ENCODE results near the gene PSMG3. TPM values are rescaled to one million over a fixed set of nuclear protein-coding genes. Genes with fewer than 3 reads are reported as not detected.

Gene PSMG3
- polyA plus RNA-seq, 2 of the 4 experiments (the other 2 are of a cell fraction): 75.9 to 89.3 TPM

DNA sequence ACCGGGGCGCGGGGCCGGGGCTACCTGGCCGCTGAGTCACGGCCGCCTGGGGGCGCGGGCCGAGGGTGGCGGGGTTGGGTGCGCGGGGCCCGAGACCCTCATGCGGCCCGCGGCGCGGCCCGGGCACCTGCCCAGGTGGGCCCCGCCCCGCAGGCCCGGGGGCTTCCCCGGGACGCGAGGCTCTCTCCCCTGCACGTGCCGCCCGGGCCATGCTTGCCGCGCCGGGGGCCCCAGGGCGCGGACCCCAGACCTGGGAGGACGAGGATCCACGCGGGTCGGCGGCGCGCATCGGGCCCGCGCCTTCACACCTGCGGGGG lies 38.9 kb downstream of the PSMG3 start:
- TF ChIP-seq, protein P1, sequence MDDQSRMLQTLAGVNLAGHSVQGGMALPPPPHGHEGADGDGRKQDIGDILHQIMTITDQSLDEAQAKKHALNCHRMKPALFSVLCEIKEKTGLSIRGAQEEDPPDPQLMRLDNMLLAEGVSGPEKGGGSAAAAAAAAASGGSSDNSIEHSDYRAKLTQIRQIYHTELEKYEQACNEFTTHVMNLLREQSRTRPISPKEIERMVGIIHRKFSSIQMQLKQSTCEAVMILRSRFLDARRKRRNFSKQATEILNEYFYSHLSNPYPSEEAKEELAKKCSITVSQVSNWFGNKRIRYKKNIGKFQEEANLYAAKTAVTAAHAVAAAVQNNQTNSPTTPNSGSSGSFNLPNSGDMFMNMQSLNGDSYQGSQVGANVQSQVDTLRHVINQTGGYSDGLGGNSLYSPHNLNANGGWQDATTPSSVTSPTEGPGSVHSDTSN (IDR thresholded peaks at IDR 0.05): no peak
- TF ChIP-seq, protein P2, sequence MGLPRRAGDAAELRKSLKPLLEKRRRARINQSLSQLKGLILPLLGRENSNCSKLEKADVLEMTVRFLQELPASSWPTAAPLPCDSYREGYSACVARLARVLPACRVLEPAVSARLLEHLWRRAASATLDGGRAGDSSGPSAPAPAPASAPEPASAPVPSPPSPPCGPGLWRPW (IDR thresholded peaks at IDR 0.05): no peak
- TF ChIP-seq HEYL (CRISPR knock-in tag; IDR thresholded peaks at IDR 0.05) (no peak), RNF2 (IDR thresholded peaks at IDR 0.05; ENCODE audit: borderline replicate concordance, low read depth) (no peak), MYC (IDR thresholded peaks at IDR 0.05; ENCODE audit: borderline replicate concordance, low read length) (no peak; the same call in 1 of the 2 replicates), ZC3H11A (IDR thresholded peaks at IDR 0.05) (no peak), NFE2L2 (conservative IDR thresholded peaks at IDR 0.05; ENCODE audit: low read length) (no peak), FOSL2 (IDR thresholded peaks at IDR 0.05) (no peak), FOSL2 (CRISPR knock-in tag; IDR thresholded peaks at IDR 0.05) (no peak), RFX5 (IDR thresholded peaks at IDR 0.05) (no peak), FOXS1 (CRISPR knock-in tag; IDR thresholded peaks at IDR 0.05) (no peak), EP300 (IDR thresholded peaks at IDR 0.05) (no peak)
- TF ChIP-seq, protein P3, sequence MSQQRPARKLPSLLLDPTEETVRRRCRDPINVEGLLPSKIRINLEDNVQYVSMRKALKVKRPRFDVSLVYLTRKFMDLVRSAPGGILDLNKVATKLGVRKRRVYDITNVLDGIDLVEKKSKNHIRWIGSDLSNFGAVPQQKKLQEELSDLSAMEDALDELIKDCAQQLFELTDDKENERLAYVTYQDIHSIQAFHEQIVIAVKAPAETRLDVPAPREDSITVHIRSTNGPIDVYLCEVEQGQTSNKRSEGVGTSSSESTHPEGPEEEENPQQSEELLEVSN (IDR thresholded peaks at IDR 0.05; ENCODE audit: borderline replicate concordance, low read depth): no peak
- TF ChIP-seq, protein P4, sequence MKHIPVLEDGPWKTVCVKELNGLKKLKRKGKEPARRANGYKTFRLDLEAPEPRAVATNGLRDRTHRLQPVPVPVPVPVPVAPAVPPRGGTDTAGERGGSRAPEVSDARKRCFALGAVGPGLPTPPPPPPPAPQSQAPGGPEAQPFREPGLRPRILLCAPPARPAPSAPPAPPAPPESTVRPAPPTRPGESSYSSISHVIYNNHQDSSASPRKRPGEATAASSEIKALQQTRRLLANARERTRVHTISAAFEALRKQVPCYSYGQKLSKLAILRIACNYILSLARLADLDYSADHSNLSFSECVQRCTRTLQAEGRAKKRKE (CRISPR knock-in tag; IDR thresholded peaks at IDR 0.05; ENCODE audit: low read depth): no peak
- no peak for FAIRE-seq
- H3K4me3 ChIP-seq: peak overlapping the region; percentile 98
- DNase-seq (ENCODE audit: low read depth in 1 of 2, low spot score in 1 of 2): no peak
- ChIA-PET CTCF (no interaction called here), POLR2A (no interaction called here)
- peak overlapping the region; percentile 97 to 98 for H3K27ac ChIP-seq
- H3K4me2 ChIP-seq: peak overlapping the region; percentile 98
- no CpG with 5 or more reads among the region's 45 CpGs for WGBS (ENCODE audit: missing lambda C conversion rate)
- ATAC-seq: no peak
- no peaks in the 10 kb centered on the region for H3K9me3 ChIP-seq
- peaks cover 47% of the 10 kb centered on the region for H3K4me1 ChIP-seq

DNA sequence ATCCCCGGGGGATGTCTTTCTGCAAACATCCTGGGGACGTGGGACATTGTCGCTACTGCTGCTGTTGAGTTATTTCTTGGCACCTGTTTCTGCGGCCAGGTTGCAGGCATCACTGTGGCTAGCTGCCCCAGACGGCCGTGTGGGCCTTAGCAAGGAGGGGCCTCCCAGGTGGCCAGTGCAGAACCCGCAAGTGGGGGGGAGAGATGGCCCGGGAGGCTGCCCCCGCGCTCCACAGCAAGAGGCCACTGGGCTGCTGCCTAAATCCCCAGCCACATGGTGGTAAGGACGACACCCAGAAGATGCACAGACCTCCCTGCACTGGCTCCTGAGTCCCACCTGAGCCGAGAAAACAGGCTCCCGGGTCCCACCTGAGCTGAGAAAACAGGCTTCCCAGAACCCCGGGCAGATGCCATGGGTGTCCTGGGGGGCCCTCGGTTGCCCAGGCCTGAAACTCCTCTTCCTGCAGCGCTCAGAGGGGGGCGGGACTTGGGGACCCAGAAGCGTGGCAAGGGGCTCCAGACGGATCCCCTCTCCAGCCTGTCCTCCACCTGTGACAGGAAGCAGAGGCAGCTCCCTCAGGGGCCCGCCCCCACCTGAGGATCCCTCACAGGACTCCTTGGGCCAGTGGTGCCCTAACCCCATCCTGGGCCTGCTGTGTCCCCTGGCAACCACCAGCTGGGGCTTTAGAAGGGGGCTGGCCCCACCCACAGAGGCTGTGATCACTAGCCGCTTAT lies 40.3 kb downstream of the PSMG3 start:
- CTCF ChIA-PET: interaction anchor here (1.5 kb wide), 1 partner anchor 8 kb away, joined by 3 read pairs; no protein-coding TSS in a partner anchor
- H3K4me3 ChIP-seq: no peak overlapping the region
- H3K4me2 ChIP-seq: peak overlapping the region; percentile 98
- H3K9me3 ChIP-seq: no peaks in the 10 kb centered on the region
- 90% methylated on average over 11 of the region's 21 CpGs for WGBS (ENCODE audit: missing lambda C conversion rate)
- TF ChIP-seq RARB (CRISPR knock-in tag; IDR thresholded peaks at IDR 0.05) (no peak), TFCP2L1 (CRISPR knock-in tag; IDR thresholded peaks at IDR 0.05) (no peak), GATA3 (IDR thresholded peaks at IDR 0.05; ENCODE audit: borderline replicate concordance) (no peak), ZNF302 (CRISPR knock-in tag; IDR thresholded peaks at IDR 0.05) (no peak), FOSB (CRISPR knock-in tag; IDR thresholded peaks at IDR 0.05) (no peak), PHF8 (IDR thresholded peaks at IDR 0.05; ENCODE audit: borderline replicate concordance, low read depth) (no peak), SMC3 (IDR thresholded peaks at IDR 0.05) (no peak), JUNB (IDR thresholded peaks at IDR 0.05) (no peak), CBX2 (IDR thresholded peaks at IDR 0.05; ENCODE audit: borderline replicate concordance, low read depth) (no peak), SREBF2 (IDR thresholded peaks at IDR 0.05) (no peak), EHF (CRISPR knock-in tag; IDR thresholded peaks at IDR 0.05) (no peak)
- TF ChIP-seq, protein P5, sequence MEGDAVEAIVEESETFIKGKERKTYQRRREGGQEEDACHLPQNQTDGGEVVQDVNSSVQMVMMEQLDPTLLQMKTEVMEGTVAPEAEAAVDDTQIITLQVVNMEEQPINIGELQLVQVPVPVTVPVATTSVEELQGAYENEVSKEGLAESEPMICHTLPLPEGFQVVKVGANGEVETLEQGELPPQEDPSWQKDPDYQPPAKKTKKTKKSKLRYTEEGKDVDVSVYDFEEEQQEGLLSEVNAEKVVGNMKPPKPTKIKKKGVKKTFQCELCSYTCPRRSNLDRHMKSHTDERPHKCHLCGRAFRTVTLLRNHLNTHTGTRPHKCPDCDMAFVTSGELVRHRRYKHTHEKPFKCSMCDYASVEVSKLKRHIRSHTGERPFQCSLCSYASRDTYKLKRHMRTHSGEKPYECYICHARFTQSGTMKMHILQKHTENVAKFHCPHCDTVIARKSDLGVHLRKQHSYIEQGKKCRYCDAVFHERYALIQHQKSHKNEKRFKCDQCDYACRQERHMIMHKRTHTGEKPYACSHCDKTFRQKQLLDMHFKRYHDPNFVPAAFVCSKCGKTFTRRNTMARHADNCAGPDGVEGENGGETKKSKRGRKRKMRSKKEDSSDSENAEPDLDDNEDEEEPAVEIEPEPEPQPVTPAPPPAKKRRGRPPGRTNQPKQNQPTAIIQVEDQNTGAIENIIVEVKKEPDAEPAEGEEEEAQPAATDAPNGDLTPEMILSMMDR (IDR thresholded peaks at IDR 0.05): no peak
- TF ChIP-seq, protein P6, sequence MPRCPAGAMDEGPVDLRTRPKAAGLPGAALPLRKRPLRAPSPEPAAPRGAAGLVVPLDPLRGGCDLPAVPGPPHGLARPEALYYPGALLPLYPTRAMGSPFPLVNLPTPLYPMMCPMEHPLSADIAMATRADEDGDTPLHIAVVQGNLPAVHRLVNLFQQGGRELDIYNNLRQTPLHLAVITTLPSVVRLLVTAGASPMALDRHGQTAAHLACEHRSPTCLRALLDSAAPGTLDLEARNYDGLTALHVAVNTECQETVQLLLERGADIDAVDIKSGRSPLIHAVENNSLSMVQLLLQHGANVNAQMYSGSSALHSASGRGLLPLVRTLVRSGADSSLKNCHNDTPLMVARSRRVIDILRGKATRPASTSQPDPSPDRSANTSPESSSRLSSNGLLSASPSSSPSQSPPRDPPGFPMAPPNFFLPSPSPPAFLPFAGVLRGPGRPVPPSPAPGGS (IDR thresholded peaks at IDR 0.05): no peak
- TF ChIP-seq, protein P7, sequence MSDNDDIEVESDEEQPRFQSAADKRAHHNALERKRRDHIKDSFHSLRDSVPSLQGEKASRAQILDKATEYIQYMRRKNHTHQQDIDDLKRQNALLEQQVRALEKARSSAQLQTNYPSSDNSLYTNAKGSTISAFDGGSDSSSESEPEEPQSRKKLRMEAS (IDR thresholded peaks at IDR 0.05): no peak
- TF ChIP-seq, protein P4 (CRISPR knock-in tag; IDR thresholded peaks at IDR 0.05; ENCODE audit: low read depth): no peak
- TF ChIP-seq, protein P3 (IDR thresholded peaks at IDR 0.05; ENCODE audit: borderline replicate concordance, low read depth): no peak
- peaks cover 37% of the 10 kb centered on the region for H3K4me1 ChIP-seq
- peak overlapping the region; percentile 97 to 98 for H3K27ac ChIP-seq
- FAIRE-seq: no peak
- POLR2A ChIA-PET: no interaction called here
- DNase-seq (ENCODE audit: low read depth in 1 of 2, low spot score in 1 of 2): no peak
- no peak for ATAC-seq
